DOHH2 (cell line): ENCODE measurements around the gene CPT1A.

Source experiments
- H3F3A ChIP-seq: fragments of 200-600 bp; sonication (generic), shearing (Covaris generic); 2 replicates; pipeline ENCODE4 v1.6.0; 2016; ENCODE audit warnings: antibody characterized with exemption, mild to moderate bottlenecking; ENCODE audit not compliant: control insufficient read depth, insufficient read depth
- H3K27ac ChIP-seq: fragments of 200-600 bp; sonication (generic); 2 replicates; pipeline ENCODE4 v1.5.1; 2014; ENCODE audit warnings: low read depth, mild to moderate bottlenecking, low read length, moderate library complexity
- H3K27me3 ChIP-seq: fragments of 200-600 bp; sonication (generic); 2 replicates; pipeline ENCODE4 v1.6.1; 2014; ENCODE audit warnings: mild to moderate bottlenecking, low read length, mixed read lengths; ENCODE audit not compliant: control insufficient read depth
- H3K36me3 ChIP-seq: fragments of 200-600 bp; sonication (generic); 2 replicates; pipeline ENCODE4 v1.6.1; 2014; ENCODE audit warnings: mild to moderate bottlenecking, low read length, moderate library complexity, mixed read lengths; ENCODE audit not compliant: control insufficient read depth
- H3K4me1 ChIP-seq: fragments of 200-600 bp; sonication (generic); 2 replicates; pipeline ENCODE4 v1.6.1; 2014; ENCODE audit warnings: mild to moderate bottlenecking, low read length, mixed read lengths; ENCODE audit not compliant: control insufficient read depth
- H3K4me2 ChIP-seq: fragments of 200-600 bp; sonication (generic); 2 replicates; pipeline ENCODE4 v1.6.0; 2014; ENCODE audit warnings: mild to moderate bottlenecking, low read length, moderate library complexity
- H3K4me3 ChIP-seq: fragments of 200-600 bp; sonication (generic); 2 replicates; pipeline ENCODE4 v1.5.1; 2014; ENCODE audit warnings: mild to moderate bottlenecking, low read length, mixed read lengths
- H3K79me2 ChIP-seq: fragments of 200-600 bp; sonication (generic); 2 replicates; pipeline ENCODE4 v1.6.1; 2014; ENCODE audit warnings: mild to moderate bottlenecking, low read length, mixed read lengths; ENCODE audit not compliant: control insufficient read depth
- H3K9me2 ChIP-seq: fragments of 200-600 bp; sonication (generic); replicated peaks from 2 replicates; pipeline ENCODE4 v1.6.1; 2014; ENCODE audit warnings: mild to moderate bottlenecking, low read length, mixed read lengths; ENCODE audit not compliant: control insufficient read depth
- H3K9me3 ChIP-seq: fragments of 200-600 bp; sonication (generic); 2 replicates; pipeline ENCODE4 v1.6.1; 2014; ENCODE audit warnings: antibody characterized with exemption, low read length, mixed read lengths; ENCODE audit not compliant: control insufficient read depth, insufficient read depth
- H4K20me1 ChIP-seq: fragments of 200-600 bp; sonication (generic); 2 replicates; pipeline ENCODE4 v1.6.0; 2014; ENCODE audit warnings: low read depth, mild to moderate bottlenecking, antibody characterized with exemption, low read length, moderate library complexity; ENCODE audit not compliant: control insufficient read depth, insufficient read depth
- CTCF ChIP-seq: fragments of 200-600 bp; sonication (generic); IDR thresholded peaks from one replicate; pipeline ENCODE4 v1.5.1; 2014; ENCODE audit warnings: antibody characterized with exemption, mild to moderate bottlenecking, low read depth, low read length; ENCODE audit not compliant: poor library complexity, severe bottlenecking
- EZH2phosphoT487 ChIP-seq: fragments of 200-600 bp; sonication (generic); IDR thresholded peaks from 2 replicates; pipeline ENCODE4 v1.6.1; 2017; ENCODE audit warnings: borderline replicate concordance, mild to moderate bottlenecking, antibody characterized with exemption, low read length, moderate library complexity, mixed read lengths

CPT1A gene

GRCh38 chr11:68743539-68743938 is 98.2 kb downstream of the CPT1A start:
- H3K36me3 ChIP-seq: no peaks in the 10 kb centered on the region
- no peak overlapping the region for H3K27ac ChIP-seq
- no peaks in the 10 kb centered on the region for H4K20me1 ChIP-seq

GRCh38 chr11:68741463-68741862 is 100.3 kb downstream of the CPT1A start:
- TF ChIP-seq EZH2phosphoT487 (no peak), CTCF (no peak)
- H4K20me1 ChIP-seq: no peaks in the 10 kb centered on the region
- H3K4me1 ChIP-seq: no peaks in the 10 kb centered on the region
- no peaks in the 10 kb centered on the region for H3K9me3 ChIP-seq
- H3K4me2 ChIP-seq: no peak overlapping the region
- no peaks in the 10 kb centered on the region for H3K9me2 ChIP-seq
- no peaks in the 10 kb centered on the region for H3K79me2 ChIP-seq
- no peaks in the 10 kb centered on the region for H3K27me3 ChIP-seq
- no peak overlapping the region for H3K4me3 ChIP-seq
- H3F3A ChIP-seq: no peaks in the 10 kb centered on the region
- no peak overlapping the region for H3K27ac ChIP-seq
- no peaks in the 10 kb centered on the region for H3K36me3 ChIP-seq

More at GRCh38 chr11:68743539-68743938, 98.2 kb downstream of the CPT1A start:
- TF ChIP-seq CTCF (no peak), EZH2phosphoT487 (no peak)
- H3K27me3 ChIP-seq: no peaks in the 10 kb centered on the region
- H3K4me2 ChIP-seq: no peak overlapping the region
- no peaks in the 10 kb centered on the region for H3K79me2 ChIP-seq
- no peaks in the 10 kb centered on the region for H3F3A ChIP-seq
- no peaks in the 10 kb centered on the region for H3K9me3 ChIP-seq
- no peaks in the 10 kb centered on the region for H3K9me2 ChIP-seq
- no peak overlapping the region for H3K4me3 ChIP-seq
- no peaks in the 10 kb centered on the region for H3K4me1 ChIP-seq

- Histone ChIP-seq H3K4me3 (no peak overlapping the region), H3K9me3 (no peaks in the 10 kb centered on the region), H3K4me1 (peaks cover 4% of the 10 kb centered on the region), H3K79me2 (no peaks in the 10 kb centered on the region), H3K27me3 (0 out of 2 replicates have a peak, but pooled peaks cover 8% of the 10 kb centered on the region), H3K4me2 (no peak overlapping the region), H3K36me3 (no peaks in the 10 kb centered on the region), H3F3A (no peaks in the 10 kb centered on the region), H3K27ac (no peak overlapping the region), H3K9me2 (no peaks in the 10 kb centered on the region), H4K20me1 (no peaks in the 10 kb centered on the region)
- TF ChIP-seq EZH2phosphoT487 (no peak), CTCF (no peak)
Measured at GRCh38 chr11:68735646-68736045, 106.1 kb downstream of the CPT1A start.

- no peaks in the 10 kb centered on the region for H3K79me2 ChIP-seq
- H3K9me2 ChIP-seq: no peaks in the 10 kb centered on the region
- no peak overlapping the region for H3K27ac ChIP-seq
- no peaks in the 10 kb centered on the region for H3F3A ChIP-seq
- no peaks in the 10 kb centered on the region for H4K20me1 ChIP-seq
- H3K27me3 ChIP-seq: 0 out of 2 replicates have a peak, but pooled peaks cover 8% of the 10 kb centered on the region
- no peaks in the 10 kb centered on the region for H3K36me3 ChIP-seq
- no peaks in the 10 kb centered on the region for H3K9me3 ChIP-seq
- H3K4me2 ChIP-seq: no peak overlapping the region
- TF ChIP-seq CTCF (no peak), EZH2phosphoT487 (no peak)
- peaks cover 4% of the 10 kb centered on the region for H3K4me1 ChIP-seq
- no peak overlapping the region for H3K4me3 ChIP-seq
Measured at GRCh38 chr11:68735125-68735524, 106.6 kb downstream of the CPT1A start.
